Body of pancreas (tissue), 4 donors: ENCODE data around the gene TMEM63A. TPM values are rescaled to one million over a fixed set of nuclear protein-coding genes. Genes with fewer than 3 reads are reported as not detected.

ENCODE experiments used
- ATAC-seq: fragments of 150-250 bp; one replicate; pipeline ENCODE4 v1.9.1; 2016
- DNase-seq, 4 donors: peaks; one replicate each; pipeline ENCODE4 v3.0.0-alpha.2; 2019
- H3K27ac ChIP-seq, 4 donors: fragments of 200-600 bp; sonication (generic); 1 replicate in 3 of 4; 2 replicates in 1 of 4; pipeline versions ENCODE4 v1.5.1 to v1.6.1; 2016 to 2019; ENCODE audit warnings: mild to moderate bottlenecking in 1 of 4, mixed read lengths in 1 of 4, moderate library complexity in 1 of 4
- H3K27me3 ChIP-seq, 2 donors: fragments of 200-600 bp; sonication (generic); one replicate each; pipeline ENCODE4 v1.6.0; 2016; ENCODE audit warnings: mild to moderate bottlenecking in 1 of 2
- H3K36me3 ChIP-seq, 2 donors: fragments of 200-600 bp; sonication (generic); replicated peaks in 1 of 2; 2 replicates each; pipeline ENCODE4 v1.5.1; 2016; ENCODE audit warnings: low read depth in 2 of 2; ENCODE audit not compliant: insufficient read depth in 1 of 2
- H3K4me1 ChIP-seq: fragments of 200-600 bp; sonication (generic); one replicate; pipeline ENCODE4 v1.6.0; 2016
- H3K4me3 ChIP-seq, 2 donors: fragments of 200-600 bp; sonication (generic); 1 replicate in 1 of 2; 2 replicates in 1 of 2; pipeline ENCODE4 v1.5.1; 2016 to 2019
- H3K9me3 ChIP-seq, 3 donors: fragments of 200-600 bp; sonication (generic); 1 replicate in 2 of 3; 2 replicates in 1 of 3; pipeline ENCODE4 v1.5.1; 2016
- POLR2A ChIP-seq, 3 donors: fragments of 450-650 bp; IDR thresholded peaks; one replicate each; pipeline ENCODE4 v1.6.1; 2016; ENCODE audit warnings: antibody characterized with exemption in 3 of 3, mild to moderate bottlenecking in 2 of 3
- WGBS, 2 donors: methylation state at CpG; one replicate each; pipeline ENCODE4 v1.1.5; 2017; 5-methylcytosine and 5-hydroxymethylcytosine counted together
- intact Hi-C: fragments of 100-400 bp; cut with DNase I; formaldehyde crosslinking; loops from one replicate; pipeline ENCODE4 v1.15.1; 2023
- total RNA-seq, 2 donors: library from RNA; depleted of rRNA; stranded (reverse); fragments of >200 nt; gene quantifications; one replicate each; pipeline ENCODE4 v1.1.0, GENCODE V29; 2016
- TF ChIP-seq, protein P1 (sequence below), 7 experiments: fragments of 450-650 bp in 4 of 7; fragments of 200-600 bp in 3 of 7; sonication (generic) in 3 of 7; IDR thresholded peaks; one replicate each; pipeline ENCODE4 v1.5.1; 2016 to 2019; ENCODE audit warnings: antibody characterized with exemption in 7 of 7

The TMEM63A gene
- total RNA-seq, 2 donors from 2014 or later, result 129 to 217 TPM

DNA sequence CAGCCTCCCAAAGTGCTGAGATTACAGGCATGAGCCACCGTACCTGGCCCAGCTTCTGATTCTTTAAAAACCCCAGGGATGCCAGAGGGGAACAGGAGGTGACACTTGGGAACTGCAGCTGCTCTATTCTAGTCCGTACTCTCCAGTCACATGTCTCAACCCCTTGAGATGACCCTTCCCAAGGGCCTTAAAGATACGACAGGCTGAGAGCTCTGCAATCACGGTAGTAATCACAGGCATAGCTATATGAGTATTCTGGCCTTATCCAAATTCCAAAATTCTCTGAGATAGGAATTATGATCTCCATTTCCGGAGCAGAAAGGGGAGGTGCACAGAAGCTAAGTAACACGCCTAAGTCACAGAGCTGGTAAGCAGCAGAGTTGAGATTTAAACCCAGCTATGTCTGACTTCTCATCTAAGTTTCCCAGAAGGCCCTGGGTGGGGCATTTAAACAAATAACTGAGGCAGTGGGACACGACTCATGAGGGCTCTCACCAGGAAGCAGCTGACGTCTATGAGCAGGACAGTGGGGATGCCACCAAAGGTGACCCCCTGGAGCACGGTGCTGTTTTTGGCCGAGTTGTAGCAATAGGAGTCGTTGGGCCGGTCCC, 5.2 kb downstream of the TMEM63A start:
- H3K4me3 ChIP-seq, result no peak overlapping the region
- peaks cover 84% of the 10 kb centered on the region for H3K4me1 ChIP-seq
- no peaks in the 10 kb centered on the region for H3K9me3 ChIP-seq
- intact Hi-C loops, result no loop called here
- H3K27me3 ChIP-seq, result no peaks in the 10 kb centered on the region
- 58 to 60% methylated on average over 12 of the region's 12 CpGs for WGBS, 2 donors
- H3K36me3 ChIP-seq, result peaks cover 7 to 13% of the 10 kb centered on the region in 2 donors
- peak overlapping the region; percentile 95 to 98 (median 96) for H3K27ac ChIP-seq
- DNase-seq (no peak), ATAC-seq (no peak)
- TF ChIP-seq POLR2A (IDR thresholded peaks at IDR 0.05), result no peak
- TF ChIP-seq, protein P1, sequence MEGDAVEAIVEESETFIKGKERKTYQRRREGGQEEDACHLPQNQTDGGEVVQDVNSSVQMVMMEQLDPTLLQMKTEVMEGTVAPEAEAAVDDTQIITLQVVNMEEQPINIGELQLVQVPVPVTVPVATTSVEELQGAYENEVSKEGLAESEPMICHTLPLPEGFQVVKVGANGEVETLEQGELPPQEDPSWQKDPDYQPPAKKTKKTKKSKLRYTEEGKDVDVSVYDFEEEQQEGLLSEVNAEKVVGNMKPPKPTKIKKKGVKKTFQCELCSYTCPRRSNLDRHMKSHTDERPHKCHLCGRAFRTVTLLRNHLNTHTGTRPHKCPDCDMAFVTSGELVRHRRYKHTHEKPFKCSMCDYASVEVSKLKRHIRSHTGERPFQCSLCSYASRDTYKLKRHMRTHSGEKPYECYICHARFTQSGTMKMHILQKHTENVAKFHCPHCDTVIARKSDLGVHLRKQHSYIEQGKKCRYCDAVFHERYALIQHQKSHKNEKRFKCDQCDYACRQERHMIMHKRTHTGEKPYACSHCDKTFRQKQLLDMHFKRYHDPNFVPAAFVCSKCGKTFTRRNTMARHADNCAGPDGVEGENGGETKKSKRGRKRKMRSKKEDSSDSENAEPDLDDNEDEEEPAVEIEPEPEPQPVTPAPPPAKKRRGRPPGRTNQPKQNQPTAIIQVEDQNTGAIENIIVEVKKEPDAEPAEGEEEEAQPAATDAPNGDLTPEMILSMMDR (IDR thresholded peaks at IDR 0.05), result no peak

DNA sequence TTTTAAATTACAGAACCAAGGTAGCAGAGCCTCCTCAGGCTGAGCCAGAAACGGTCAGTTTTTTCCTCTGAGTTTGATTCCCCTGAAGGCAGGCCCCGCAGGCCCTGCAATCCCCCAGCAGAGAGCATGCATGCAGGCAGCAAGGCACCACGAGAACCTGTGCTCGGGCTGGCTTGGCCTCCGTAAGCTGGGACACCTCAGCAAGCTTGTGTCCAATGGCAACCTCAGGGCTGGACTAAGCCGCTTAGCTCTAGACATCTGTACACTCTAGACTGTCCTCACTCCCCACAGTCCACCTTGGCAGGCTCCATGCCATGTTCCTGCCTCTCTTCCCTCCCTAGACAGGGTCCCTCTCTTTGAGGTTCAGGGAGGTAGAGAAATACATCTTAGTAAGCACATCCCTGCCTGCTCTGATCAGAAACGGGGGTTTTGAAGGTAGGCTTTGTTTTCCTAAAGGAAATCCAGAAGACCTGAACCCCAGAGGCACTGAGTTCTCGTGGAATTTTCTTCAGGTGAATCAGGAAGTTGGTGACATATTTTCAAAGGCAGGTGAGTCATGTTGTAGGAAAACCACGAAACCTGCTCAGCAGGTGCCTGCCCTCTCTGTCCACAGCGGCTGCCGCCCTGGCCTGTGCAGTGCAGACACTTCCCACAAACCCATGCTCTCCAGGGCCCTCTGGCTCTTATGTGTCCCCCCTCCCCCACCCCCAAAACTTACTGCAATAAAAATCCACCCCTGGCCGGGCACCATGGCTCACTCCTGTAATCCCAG, 7.0 kb downstream of the TMEM63A start:
- no peak overlapping the region for H3K4me3 ChIP-seq
- DNase-seq (peak; percentile 75 to 86 (median 84)), ATAC-seq (peak; percentile 79)
- H3K27me3 ChIP-seq, result no peaks in the 10 kb centered on the region
- H3K9me3 ChIP-seq, result no peaks in the 10 kb centered on the region
- TF ChIP-seq, protein P1 (IDR thresholded peaks at IDR 0.05), result no peak
- peak in 1 of 3 donors; percentile 14 for TF ChIP-seq POLR2A (IDR thresholded peaks at IDR 0.05)
- H3K27ac ChIP-seq, result peak overlapping the region; percentile 92 to 98 (median 96)
- H3K4me1 ChIP-seq, result peaks cover 83% of the 10 kb centered on the region
- peaks cover 10 to 19% of the 10 kb centered on the region in 2 donors for H3K36me3 ChIP-seq
- intact Hi-C loops, result no loop called here
- 59 to 86% methylated on average over 8 to 12 of the region's 12 CpGs for WGBS, 2 donors

DNA sequence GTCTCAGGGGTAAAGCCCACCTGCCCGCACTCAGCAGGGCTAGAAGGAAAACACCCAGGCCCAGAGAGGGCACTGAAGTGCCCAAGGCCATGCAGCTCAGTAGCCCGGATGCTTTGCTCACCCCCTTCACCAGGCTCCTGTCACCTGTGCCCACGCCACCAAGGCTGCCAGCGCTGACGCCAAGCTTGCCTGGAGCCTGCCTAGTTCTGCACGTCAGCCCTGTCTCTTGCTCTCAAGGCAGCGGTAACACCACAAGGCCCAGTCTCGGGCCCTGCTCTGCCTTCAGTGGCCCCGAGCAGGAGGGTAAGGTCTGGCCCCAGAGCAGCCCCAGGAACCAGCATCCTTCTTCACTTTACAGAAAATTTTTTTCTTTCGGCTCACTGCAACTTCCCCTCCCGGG, 7.7 kb downstream of the TMEM63A start:
- intact Hi-C loops, result no loop called here
- Histone ChIP-seq H3K27me3 (no peaks in the 10 kb centered on the region), H3K9me3 (no peaks in the 10 kb centered on the region), H3K4me1 (peaks cover 75% of the 10 kb centered on the region), H3K36me3 (peaks cover 10 to 19% of the 10 kb centered on the region in 2 donors), H3K27ac (peak overlapping the region; percentile 92 to 98 (median 96)), H3K4me3 (no peak overlapping the region)
- DNase-seq, result no peak
- ATAC-seq, result no peak
- TF ChIP-seq, protein P1 (IDR thresholded peaks at IDR 0.05), result no peak
- no peak for TF ChIP-seq POLR2A (IDR thresholded peaks at IDR 0.05)
- WGBS, 2 donors, result 85 to 86% methylated on average over 4 to 11 of the region's 11 CpGs

DNA sequence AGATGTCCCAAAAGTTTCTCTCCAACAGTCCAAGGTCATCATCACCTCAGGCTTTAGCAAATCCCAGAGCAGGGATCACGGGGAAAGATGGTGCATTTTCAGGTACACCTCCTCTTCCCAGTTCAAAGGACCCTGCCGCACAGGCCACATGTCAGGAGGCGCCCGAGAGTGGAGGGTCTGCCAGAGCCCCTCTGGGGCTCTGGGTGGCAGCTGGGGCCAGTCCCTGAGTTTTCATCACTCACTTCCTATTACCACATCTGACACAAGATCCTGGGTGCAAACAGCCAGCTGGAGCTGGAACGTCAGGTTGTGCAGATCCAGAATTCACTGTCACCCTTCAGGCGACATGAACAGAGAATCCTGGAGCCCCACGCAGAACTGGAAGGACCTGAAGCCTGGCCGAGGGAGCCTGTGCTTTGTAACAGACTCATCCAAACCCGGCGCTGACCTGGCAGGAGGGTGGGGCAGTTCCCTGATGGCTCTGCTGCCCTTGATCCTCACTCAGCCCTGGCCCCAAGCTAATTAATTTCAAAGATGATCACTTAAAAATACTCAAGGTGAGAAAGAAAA, 8.8 kb downstream of the TMEM63A start:
- peaks cover 64% of the 10 kb centered on the region for H3K4me1 ChIP-seq
- H3K27ac ChIP-seq, result peak overlapping the region in 2 of 4 donors; percentile 32 to 96
- DNase-seq (no peak), ATAC-seq (no peak)
- no peaks in the 10 kb centered on the region for H3K9me3 ChIP-seq
- no peaks in the 10 kb centered on the region for H3K27me3 ChIP-seq
- peaks cover 12 to 19% of the 10 kb centered on the region in 2 donors for H3K36me3 ChIP-seq
- intact Hi-C loops, result no loop called here
- WGBS, 2 donors, result 83 to 91% methylated on average over 7 to 10 of the region's 10 CpGs
- TF ChIP-seq POLR2A (IDR thresholded peaks at IDR 0.05), result no peak
- TF ChIP-seq, protein P1 (IDR thresholded peaks at IDR 0.05), result no peak
- H3K4me3 ChIP-seq, result no peak overlapping the region
